ENCODE data around the gene IFI27L1.

DNA sequence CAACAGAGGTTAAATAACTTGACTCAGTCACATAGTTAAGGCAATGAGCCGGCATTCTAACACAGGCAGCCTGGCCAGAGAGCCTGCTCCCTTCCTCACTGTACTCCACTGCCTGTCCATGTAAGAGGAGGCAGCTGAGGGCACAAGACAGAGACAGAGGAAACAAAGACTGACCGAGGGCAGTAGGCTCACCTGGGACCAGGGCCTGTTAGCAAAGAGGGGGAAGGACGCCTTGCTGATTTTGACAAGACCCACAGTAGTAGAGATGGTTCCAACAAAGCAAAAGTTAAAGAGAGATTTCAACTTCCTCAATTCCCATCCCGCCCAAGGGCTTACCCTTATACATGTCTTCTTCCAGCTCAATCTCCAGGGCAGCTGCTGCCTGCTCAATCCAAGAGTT, 28.4 kb upstream of the IFI27L1 start:
- no peak for TF ChIP-seq POLR2A (IDR thresholded peaks at IDR 0.05; ENCODE audit: low read length)
- no peak for TF ChIP-seq GATA1 (IDR thresholded peaks at IDR 0.05; ENCODE audit: low read depth, low read length)

Data from erythroblast (primary cell).